Osteocyte (in vitro differentiated cells): ENCODE measurements around the gene CNTNAP2. TPM values are rescaled to one million over a fixed set of nuclear protein-coding genes. Genes with fewer than 3 reads are reported as not detected.

Experiments
- DNase-seq: peaks from one replicate; pipeline ENCODE4 v3.0.0; 2021; ENCODE audit warnings: mixed read lengths; ENCODE audit not compliant: unreplicated experiment; ENCODE audit errors: extremely low spot score
- H3K27ac Mint-ChIP-seq: one replicate; pipeline ENCODE4 v1.8.0; 2021; ENCODE audit warnings: mild to moderate bottlenecking, mixed read lengths; ENCODE audit not compliant: unreplicated experiment
- H3K27me3 Mint-ChIP-seq: one replicate; pipeline ENCODE4 v1.8.0; 2021; ENCODE audit warnings: mixed read lengths; ENCODE audit not compliant: unreplicated experiment
- H3K36me3 Mint-ChIP-seq: one replicate; pipeline ENCODE4 v1.8.0; 2021; ENCODE audit warnings: mixed read lengths; ENCODE audit not compliant: unreplicated experiment
- H3K4me1 Mint-ChIP-seq: one replicate; pipeline ENCODE4 v1.8.0; 2021; ENCODE audit warnings: mixed read lengths; ENCODE audit not compliant: unreplicated experiment
- H3K4me3 Mint-ChIP-seq: one replicate; pipeline ENCODE4 v1.8.0; 2021; ENCODE audit warnings: mild to moderate bottlenecking, moderate library complexity, mixed read lengths; ENCODE audit not compliant: unreplicated experiment
- H3K9me3 Mint-ChIP-seq: one replicate; pipeline ENCODE4 v1.8.0; 2021; ENCODE audit warnings: mixed read lengths; ENCODE audit not compliant: unreplicated experiment
- CTCF ChIP-seq: fragments of 200-600 bp; sonication (generic); IDR thresholded peaks from 2 replicates; pipeline ENCODE4 v1.5.0; 2021; ENCODE audit warnings: antibody characterized with exemption, mild to moderate bottlenecking, moderate library complexity
- total RNA-seq: library from RNA; stranded (reverse); gene quantifications from 2 replicates; pipeline ENCODE4 v1.2.1, GENCODE V29; 2021

CNTNAP2 gene
- total RNA-seq, 1 donor from 2014 or later = 1.4 TPM

- Mint-ChIP-seq H3K9me3 (no peaks in the 10 kb centered on the region), H3K27me3 (no peaks in the 10 kb centered on the region), H3K27ac (no peak overlapping the region), H3K36me3 (no peaks in the 10 kb centered on the region), H3K4me3 (no peak overlapping the region), H3K4me1 (no peaks in the 10 kb centered on the region)
- no peak for TF ChIP-seq CTCF
- DNase-seq = no peak
These were observed 1696.7 kb downstream of the CNTNAP2 start for GRCh38 chr7:147813316-147813715.

- H3K4me1 Mint-ChIP-seq = no peaks in the 10 kb centered on the region
- no peak overlapping the region for H3K27ac Mint-ChIP-seq
- H3K4me3 Mint-ChIP-seq = no peak overlapping the region
- no peaks in the 10 kb centered on the region for H3K9me3 Mint-ChIP-seq
- no peak for TF ChIP-seq CTCF
- H3K27me3 Mint-ChIP-seq = no peaks in the 10 kb centered on the region
- H3K36me3 Mint-ChIP-seq = no peaks in the 10 kb centered on the region
- DNase-seq = no peak
These were observed 1701.7 kb downstream of the CNTNAP2 start for GRCh38 chr7:147818317-147818716.

- Mint-ChIP-seq H3K27ac (no peak overlapping the region), H3K36me3 (no peaks in the 10 kb centered on the region), H3K4me1 (no peaks in the 10 kb centered on the region), H3K9me3 (peaks cover 4% of the 10 kb centered on the region), H3K4me3 (no peak overlapping the region), H3K27me3 (no peaks in the 10 kb centered on the region)
- no peak for TF ChIP-seq CTCF
- no peak for DNase-seq
These were observed 1708.1 kb downstream of the CNTNAP2 start for GRCh38 chr7:147824671-147825070.

GRCh38 chr7:147829016-147829415 lies 1712.4 kb downstream of the CNTNAP2 start:
- no peak overlapping the region for H3K4me3 Mint-ChIP-seq
- H3K9me3 Mint-ChIP-seq = peaks cover 9% of the 10 kb centered on the region
- peaks cover 3% of the 10 kb centered on the region for H3K27me3 Mint-ChIP-seq
- H3K27ac Mint-ChIP-seq = no peak overlapping the region
- H3K4me1 Mint-ChIP-seq = no peaks in the 10 kb centered on the region
- no peak for DNase-seq
- H3K36me3 Mint-ChIP-seq = no peaks in the 10 kb centered on the region
- no peak for TF ChIP-seq CTCF

GRCh38 chr7:147833557-147833956 lies 1717.0 kb downstream of the CNTNAP2 start:
- DNase-seq = no peak
- H3K27ac Mint-ChIP-seq = no peak overlapping the region
- H3K4me3 Mint-ChIP-seq = no peak overlapping the region
- H3K4me1 Mint-ChIP-seq = no peaks in the 10 kb centered on the region
- no peaks in the 10 kb centered on the region for H3K36me3 Mint-ChIP-seq
- H3K27me3 Mint-ChIP-seq = peaks cover 3% of the 10 kb centered on the region
- no peak for TF ChIP-seq CTCF
- peaks cover 22% of the 10 kb centered on the region for H3K9me3 Mint-ChIP-seq
